ENCODE measurements around the gene MAP3K3. TPM values are rescaled to one million over a fixed set of nuclear protein-coding genes. Genes with fewer than 3 reads are reported as not detected.

The MAP3K3 gene
- total and polyA plus RNA-seq, 2 donors (not counting 3 experiments of a cell fraction or from before 2014, with no cell fraction given), result 56.6 to 81.0 TPM

- H3K9me3 ChIP-seq (replicated peaks; ENCODE audit: control insufficient read depth, insufficient read depth, low read length), result no peaks in the 10 kb centered on the region
- FAIRE-seq (no peak), DNase-seq (ENCODE audit: low read depth, low spot score) (no peak)
- ChIA-PET CTCF (no interaction called here), POLR2A (no interaction called here)
- peaks cover 3% of the 10 kb centered on the region for H4K20me1 ChIP-seq (replicated peaks; ENCODE audit: control insufficient read depth, extremely low read depth, insufficient read depth, low read length)
- TF ChIP-seq CTCF (IDR thresholded peaks at IDR 0.05; ENCODE audit: extremely low read depth in 1 of 2, insufficient read depth in 1 of 2, low read depth in 1 of 2, low read length in 2 of 2) (no peak), POLR2A (IDR thresholded peaks at IDR 0.05; ENCODE audit: low read depth, low read length) (no peak), POLR2AphosphoS5 (IDR thresholded peaks at IDR 0.05; ENCODE audit: insufficient read depth, low read depth, low read length) (no peak), EZH2 (IDR thresholded peaks at IDR 0.05; ENCODE audit: borderline replicate concordance, low read depth, low read length, severe bottlenecking) (no peak), GATA2 (IDR thresholded peaks at IDR 0.05; ENCODE audit: insufficient read depth, insufficient read length, low read depth, low read length) (no peak)
- no peaks in the 10 kb centered on the region for H3K9me1 ChIP-seq (replicated peaks; ENCODE audit: control insufficient read depth, extremely low read depth, insufficient read depth, low read length)
- H2AFZ ChIP-seq (ENCODE audit: low read depth, low read length), result no peak overlapping the region
- dilution Hi-C loops (cut with MboI; ENCODE audit: extremely low pct_ligation_motif_present, low sequenced_read_pairs), result no loop called here
- no peak overlapping the region for H3K27ac ChIP-seq (ENCODE audit: insufficient read depth, low read depth, low read length)
- peaks cover 74% of the 10 kb centered on the region for H3K79me2 ChIP-seq (ENCODE audit: control insufficient read depth, insufficient read depth, low read length)
- H3K27me3 ChIP-seq (ENCODE audit: control insufficient read depth in 2 of 2, insufficient read depth in 2 of 2, low read length in 2 of 2), result no peaks in the 10 kb centered on the region
- no TSS peak for BruUV-seq (replicated peaks)
- H3K36me3 ChIP-seq (ENCODE audit: control insufficient read depth in 2 of 2, extremely low read depth in 1 of 2, insufficient read depth in 2 of 2, low read length in 2 of 2), result peaks cover 8 to 13% of the 10 kb centered on the region in 2 experiments
- H3K9ac ChIP-seq (replicated peaks; ENCODE audit: extremely low read depth, insufficient read depth, low read length), result no peak overlapping the region
- H3K4me2 ChIP-seq (ENCODE audit: insufficient read depth, low read length), result peak overlapping the region; percentile 19
- intact Hi-C loops (cut with micrococcal nuclease), result no loop called here
- H3K4me1 ChIP-seq (ENCODE audit: control insufficient read depth, extremely low read depth, insufficient read depth, low read length), result peaks cover 47% of the 10 kb centered on the region
- H3K4me3 ChIP-seq (replicated peaks in 1 of 3; ENCODE audit: insufficient read depth in 1 of 3, low read depth in 1 of 3, low read length in 3 of 3), result no peak overlapping the region
Measured at GRCh38 chr17:63631062-63631461, 8.8 kb downstream of the MAP3K3 start.

- dilution Hi-C loops (cut with MboI; ENCODE audit: extremely low pct_ligation_motif_present, low sequenced_read_pairs), result no loop called here
- H3K79me2 ChIP-seq (ENCODE audit: control insufficient read depth, insufficient read depth, low read length), result peaks cover 68% of the 10 kb centered on the region
- POLR2A ChIA-PET, result no interaction called here
- H4K20me1 ChIP-seq (replicated peaks; ENCODE audit: control insufficient read depth, extremely low read depth, insufficient read depth, low read length), result peaks cover 2% of the 10 kb centered on the region
- intact Hi-C loops (cut with micrococcal nuclease), result no loop called here
- H3K9me3 ChIP-seq (replicated peaks; ENCODE audit: control insufficient read depth, insufficient read depth, low read length), result no peaks in the 10 kb centered on the region
- DNase-seq (ENCODE audit: low read depth, low spot score) (peak; percentile 52), FAIRE-seq (no peak)
- H3K27me3 ChIP-seq (ENCODE audit: control insufficient read depth in 2 of 2, insufficient read depth in 2 of 2, low read length in 2 of 2), result no peaks in the 10 kb centered on the region
- H3K4me1 ChIP-seq (ENCODE audit: control insufficient read depth, extremely low read depth, insufficient read depth, low read length), result peaks cover 42% of the 10 kb centered on the region
- no peaks in the 10 kb centered on the region for H3K9me1 ChIP-seq (replicated peaks; ENCODE audit: control insufficient read depth, extremely low read depth, insufficient read depth, low read length)
- H3K9ac ChIP-seq (replicated peaks; ENCODE audit: extremely low read depth, insufficient read depth, low read length), result no peak overlapping the region
- CTCF ChIA-PET, result interaction anchor here (2.9 kb wide), 1 partner anchor 9 kb away, joined by 12 read pairs; the partner anchor contains the start of gene MAP3K3
- H3K36me3 ChIP-seq (ENCODE audit: control insufficient read depth in 2 of 2, extremely low read depth in 1 of 2, insufficient read depth in 2 of 2, low read length in 2 of 2), result peaks cover 13% of the 10 kb centered on the region in 2 experiments
- no peak for TF ChIP-seq GATA2 (IDR thresholded peaks at IDR 0.05; ENCODE audit: insufficient read depth, insufficient read length, low read depth, low read length)
- TF ChIP-seq POLR2A (IDR thresholded peaks at IDR 0.05; ENCODE audit: low read depth, low read length), result no peak
- no peak for TF ChIP-seq MAX (IDR thresholded peaks at IDR 0.05; ENCODE audit: insufficient read depth, insufficient read length)
- no peak for TF ChIP-seq JUN (IDR thresholded peaks at IDR 0.05; ENCODE audit: borderline replicate concordance, insufficient read depth, insufficient read length, low read depth)
- TF ChIP-seq EZH2 (IDR thresholded peaks at IDR 0.05; ENCODE audit: borderline replicate concordance, low read depth, low read length, severe bottlenecking), result no peak
- no peak for TF ChIP-seq CTCF (IDR thresholded peaks at IDR 0.05; ENCODE audit: extremely low read depth in 1 of 2, insufficient read depth in 1 of 2, low read depth in 1 of 2, low read length in 2 of 2)
- no peak for TF ChIP-seq FOS (IDR thresholded peaks at IDR 0.05; ENCODE audit: borderline replicate concordance, insufficient read depth, low read length)
- TF ChIP-seq POLR2AphosphoS5 (IDR thresholded peaks at IDR 0.05; ENCODE audit: insufficient read depth, low read depth, low read length), result no peak
- no peak for TF ChIP-seq MYC (IDR thresholded peaks at IDR 0.05; ENCODE audit: low read depth, low read length)
- H3K4me3 ChIP-seq (replicated peaks in 1 of 3; ENCODE audit: insufficient read depth in 1 of 3, low read depth in 1 of 3, low read length in 3 of 3), result no peak overlapping the region
- no peak overlapping the region for H2AFZ ChIP-seq (ENCODE audit: low read depth, low read length)
- BruUV-seq (replicated peaks), result no TSS peak
- peak overlapping the region; percentile 19 for H3K4me2 ChIP-seq (ENCODE audit: insufficient read depth, low read length)
- H3K27ac ChIP-seq (ENCODE audit: insufficient read depth, low read depth, low read length), result no peak overlapping the region
Measured at GRCh38 chr17:63631626-63632025, 9.4 kb downstream of the MAP3K3 start.
